Femur (tissue), 1 donor: ENCODE data around the gene MOB4.

Experiments used
- DNase-seq: peaks from one replicate; pipeline ENCODE4 v3.0.0-alpha.2; 2017

MOB4 gene

DNA sequence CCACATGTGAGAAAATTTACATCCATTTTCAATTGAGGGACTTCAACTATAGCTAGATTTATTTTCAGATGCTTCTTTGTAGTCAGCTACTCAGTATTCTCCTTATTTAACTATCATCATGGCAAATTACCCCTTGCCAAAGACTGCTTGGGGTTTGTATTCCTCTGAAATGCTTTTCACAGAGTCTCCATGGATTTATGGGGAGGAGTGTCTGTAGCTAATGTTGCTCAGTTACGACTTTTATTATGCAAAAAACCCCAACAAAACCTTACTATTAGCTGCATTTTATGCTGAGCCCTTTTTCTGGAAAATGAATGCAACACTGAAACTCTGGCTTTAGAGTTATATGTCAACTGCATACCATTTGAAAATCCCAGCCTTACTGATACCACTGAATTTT lies 80.9 kb downstream of the MOB4 start:
- no peak for DNase-seq

DNA sequence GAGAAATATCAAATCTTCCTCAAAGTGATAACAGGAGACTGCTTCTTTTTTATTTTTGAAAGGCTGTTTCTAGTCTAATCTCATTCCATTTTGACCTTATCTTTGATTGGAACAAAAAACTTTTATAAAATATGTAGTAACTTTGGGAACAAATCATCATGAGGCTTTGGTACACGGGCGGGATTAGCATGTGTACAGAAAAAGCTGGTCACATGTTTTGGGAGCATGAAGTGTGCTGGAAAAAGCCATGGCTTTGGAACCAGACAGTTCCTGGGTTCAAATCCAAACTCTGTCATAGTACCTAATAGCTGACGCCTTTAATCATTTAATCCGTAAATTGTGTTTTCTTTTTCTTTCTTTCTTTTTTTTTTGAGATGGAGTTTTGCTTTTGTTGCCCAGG lies 81.3 kb downstream of the MOB4 start:
- no peak for DNase-seq

- DNase-seq, result no peak
These were observed 82.6 kb downstream of the MOB4 start for GRCh38 chr2:197598450-197598849.

- no peak for DNase-seq
These were observed 83.6 kb downstream of the MOB4 start for GRCh38 chr2:197599285-197599965.

- no peak for DNase-seq
These were observed 84.4 kb downstream of the MOB4 start for GRCh38 chr2:197600306-197600705.

- no peak for DNase-seq
These were observed 85.9 kb downstream of the MOB4 start for GRCh38 chr2:197601726-197602125.
